Erythroblast (primary cell): ENCODE data around the gene RIMBP2.
A peak's percentile ranks its signal among the peaks of the same experiment; 100 is the strongest.

Experiments
- DNase-seq, 2 experiments: peaks; one replicate each; lab custom pipeline; 2025; lab: John Stamatoyannopoulos, UW
- GATA1 ChIP-seq: IDR thresholded peaks from 2 replicates; pipeline ENCODE4 v1.6.1; 2011; ENCODE audit warnings: low read depth, mild to moderate bottlenecking, control low read depth, low read length, moderate library complexity
- POLR2A ChIP-seq: IDR thresholded peaks from 2 replicates; pipeline ENCODE4 v1.6.1; 2011; ENCODE audit warnings: mild to moderate bottlenecking, low read length

The RIMBP2 gene

GRCh38 chr12:130414381-130414780 is 301.7 kb downstream of the RIMBP2 start:
- no peak for DNase-seq
- TF ChIP-seq GATA1 (no peak), POLR2A (no peak)

GRCh38 chr12:130413909-130414308 is 302.2 kb downstream of the RIMBP2 start:
- DNase-seq: no peak
- no peak for TF ChIP-seq POLR2A
- no peak for TF ChIP-seq GATA1

DNA sequence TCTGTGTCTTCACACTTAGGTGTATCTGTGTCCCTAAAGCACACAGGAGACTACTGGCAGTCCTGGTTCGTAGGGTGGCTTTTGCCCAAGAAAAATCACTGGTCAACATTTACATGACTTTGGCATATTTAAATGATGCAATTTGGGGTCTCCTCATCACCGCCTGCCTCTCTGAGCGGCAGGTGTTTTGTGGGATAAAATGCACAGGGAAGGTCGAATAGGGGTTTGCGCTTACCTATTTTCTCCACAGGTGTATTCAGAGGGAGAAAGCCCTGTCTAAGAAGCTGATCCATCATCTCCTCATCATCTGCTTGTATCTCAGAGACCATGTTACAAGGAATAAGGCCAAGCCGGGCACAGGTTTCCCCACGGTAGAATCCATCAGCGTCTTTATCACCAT is 303.7 kb downstream of the RIMBP2 start:
- TF ChIP-seq GATA1 (no peak), POLR2A (no peak)

GRCh38 chr12:130405332-130405731 is 310.8 kb downstream of the RIMBP2 start:
- TF ChIP-seq GATA1 (no peak), POLR2A (no peak)
- DNase-seq: no peak

More for the DNA sequence above, 303.7 kb downstream of the RIMBP2 start:
- DNase-seq: no peak

DNA sequence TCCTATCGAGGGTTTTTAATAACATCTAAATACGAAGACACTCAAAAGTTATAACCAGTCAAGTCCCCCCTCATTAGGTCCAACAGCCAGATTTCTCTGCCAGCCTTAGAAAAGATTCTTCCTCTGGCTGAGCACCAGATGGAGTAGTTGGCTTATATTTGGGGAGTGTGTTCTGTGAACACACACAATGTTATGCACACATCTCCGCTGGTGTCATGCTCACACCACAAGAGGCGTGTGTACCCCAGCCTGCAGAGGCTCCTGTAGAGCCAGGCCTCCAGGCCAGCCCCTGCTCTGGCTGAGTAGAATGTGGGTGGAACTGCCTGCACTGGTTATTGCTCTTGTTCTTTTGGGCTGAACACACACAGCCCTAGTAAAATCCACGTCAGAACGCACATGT is 314.4 kb downstream of the RIMBP2 start:
- TF ChIP-seq POLR2A (no peak), GATA1 (no peak)
- peak in 1 of 2 experiments; percentile 1 for DNase-seq

DNA sequence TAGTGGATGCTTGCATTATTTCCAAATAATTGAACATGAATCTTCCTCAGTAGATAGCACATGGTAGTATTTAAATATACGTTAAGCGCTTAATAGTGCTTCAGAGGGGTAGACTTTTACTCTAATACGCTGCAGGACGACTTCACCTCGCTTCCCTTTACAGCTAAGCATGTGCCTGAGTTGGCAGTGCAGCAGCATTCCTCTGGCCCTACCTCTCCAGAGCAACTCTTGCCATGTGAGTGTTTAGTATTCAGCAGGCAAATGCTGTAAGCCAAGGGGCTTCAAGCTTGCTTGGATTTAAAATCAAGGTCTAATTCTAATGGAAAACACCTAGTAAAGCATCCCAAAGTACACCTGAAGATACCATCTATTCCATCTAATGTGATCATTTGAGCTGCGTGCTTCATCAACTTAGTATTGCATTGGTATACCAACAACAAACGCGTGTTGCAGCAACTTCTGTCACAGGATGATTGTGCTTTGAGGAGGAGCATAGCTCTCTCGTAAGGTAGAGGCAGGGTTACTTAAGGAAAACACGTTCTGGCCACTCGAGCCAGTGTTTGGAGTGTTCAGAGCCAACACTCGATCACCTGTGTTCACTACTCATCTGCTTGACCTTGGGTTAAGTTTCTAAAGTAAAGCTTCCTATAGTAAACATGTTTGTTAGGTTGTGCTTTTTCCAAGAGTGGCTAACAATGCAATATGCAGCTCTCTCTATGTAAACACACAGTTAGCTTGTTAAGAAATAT is 317.8 kb downstream of the RIMBP2 start:
- TF ChIP-seq GATA1 (no peak), POLR2A (no peak)
- no peak for DNase-seq

- TF ChIP-seq GATA1 (no peak), POLR2A (no peak)
- no peak for DNase-seq
Observed at GRCh38 chr12:130396667-130397066, 319.4 kb downstream of the RIMBP2 start.

- TF ChIP-seq GATA1: no peak
- TF ChIP-seq POLR2A: no peak
- DNase-seq: no peak
Observed at GRCh38 chr12:130394906-130395305, 321.2 kb downstream of the RIMBP2 start.

DNA sequence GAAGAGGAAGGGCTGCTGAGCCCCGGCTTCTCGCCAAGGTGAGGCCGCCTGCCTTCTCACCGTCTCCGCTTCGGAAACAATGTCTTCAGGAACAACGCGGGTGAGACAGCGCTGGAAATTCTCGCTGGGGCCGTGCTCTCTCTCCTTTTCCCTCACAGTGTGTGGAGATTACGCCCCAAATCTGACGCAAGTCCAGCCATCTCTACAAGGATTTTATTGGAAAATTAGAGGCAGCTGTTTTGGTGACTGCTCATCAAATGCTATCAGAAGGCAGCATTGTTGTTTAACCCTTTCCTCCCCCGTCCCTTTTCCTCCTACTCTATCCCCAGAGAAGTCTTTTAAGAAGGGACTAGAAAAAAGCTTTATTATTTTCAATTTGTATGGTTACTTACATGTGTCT is 324.9 kb downstream of the RIMBP2 start:
- TF ChIP-seq GATA1 (no peak), POLR2A (no peak)
- DNase-seq: no peak

- TF ChIP-seq POLR2A: no peak
- no peak for TF ChIP-seq GATA1
- no peak for DNase-seq
Observed at GRCh38 chr12:130385193-130385592, 330.9 kb downstream of the RIMBP2 start.

GRCh38 chr12:130384234-130384633 is 331.9 kb downstream of the RIMBP2 start:
- TF ChIP-seq GATA1: no peak
- TF ChIP-seq POLR2A: no peak
- DNase-seq: no peak

DNA sequence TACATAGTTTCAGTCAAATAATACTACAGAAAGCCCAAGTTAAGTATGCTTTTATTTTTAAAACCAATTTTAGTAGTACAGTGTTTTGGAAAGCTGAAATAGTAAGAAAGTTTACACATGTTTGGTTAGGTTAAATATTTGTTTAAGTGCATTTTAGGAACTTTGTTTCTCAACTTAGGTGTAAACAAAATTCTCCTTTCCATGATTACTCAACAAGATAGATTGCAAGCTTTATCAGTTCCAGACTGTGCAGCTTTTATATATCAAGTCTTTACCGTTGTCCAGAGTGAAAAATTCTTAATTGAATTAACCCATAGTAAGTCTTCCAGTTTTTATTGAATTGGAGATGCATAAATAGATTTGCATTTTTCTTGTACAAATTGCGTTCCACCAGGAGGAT is 333.3 kb downstream of the RIMBP2 start:
- TF ChIP-seq GATA1: no peak
- no peak for TF ChIP-seq POLR2A
- no peak for DNase-seq

GRCh38 chr12:130375296-130376287 is 340.5 kb downstream of the RIMBP2 start:
- no peak for TF ChIP-seq GATA1
- no peak for TF ChIP-seq POLR2A
- DNase-seq: no peak

DNA sequence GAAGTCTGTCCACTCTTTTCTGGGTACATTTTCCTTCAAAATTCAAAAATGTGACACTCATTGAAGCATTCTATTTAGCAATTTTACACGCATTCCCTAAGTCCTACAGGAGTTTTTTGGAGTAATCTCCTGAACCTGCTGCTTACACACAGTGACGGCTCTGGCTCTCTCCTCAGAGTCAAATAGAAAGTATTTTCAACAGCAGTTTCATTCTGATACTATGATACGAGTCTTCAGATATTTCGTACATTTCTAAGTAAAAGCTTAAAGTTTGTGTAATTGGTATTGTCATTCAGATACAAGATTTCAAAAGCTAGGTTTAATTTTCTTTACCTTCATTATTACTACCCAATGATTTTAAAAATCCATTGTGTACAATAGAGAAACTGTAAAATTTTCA is 342.0 kb downstream of the RIMBP2 start:
- TF ChIP-seq GATA1: no peak
- no peak for TF ChIP-seq POLR2A
- DNase-seq: no peak
